Fibroblast of villous mesenchyme (primary cell): ENCODE measurements around the gene CD151. TPM values are rescaled to one million over a fixed set of nuclear protein-coding genes. Genes with fewer than 3 reads are reported as not detected.

Experiments
- DNase-seq: peaks from one replicate; pipeline ENCODE4 v3.0.0-alpha.2; 2010; ENCODE audit warnings: low read depth
- H3K4me3 ChIP-seq: 2 replicates; pipeline ENCODE4 v1.5.1; 2011; ENCODE audit warnings: low read depth, mild to moderate bottlenecking, low read length
- CTCF ChIP-seq: IDR thresholded peaks from 2 replicates; pipeline ENCODE4 v1.5.1; 2012; ENCODE audit warnings: low read depth, mild to moderate bottlenecking, low read length; ENCODE audit not compliant: insufficient read depth
- small RNA-seq: library from RNA; depleted of rRNA; stranded (forward); fragments of <200 nt; gene quantifications from one replicate; pipeline ENCODE3, GENCODE V24; 2012
- total RNA-seq: library from RNA; depleted of rRNA; stranded (reverse); fragments of >200 nt; gene quantifications from 2 replicates; pipeline ENCODE4 v1.2.3, GENCODE V29; 2012

Gene CD151
- total RNA-seq, 1 donor, result 218 TPM

GRCh38 chr11:887589-887988, 54.8 kb downstream of the CD151 start:
- DNase-seq, result no peak
- TF ChIP-seq CTCF, result no peak
- no peak overlapping the region for H3K4me3 ChIP-seq

Small RNA genes within 50 kb of the gene (small RNA-seq; reads per million reads assigned to genes)
- not detected for gene SNORA52

Other genes starting within 250 kb of the CD151 start
- gene IRF7, start 217.0 kb upstream of the CD151 start, total RNA-seq, result 7.7 and 8.2 TPM in 2 replicates
- gene CDHR5, start 208.0 kb upstream of the CD151 start, total RNA-seq, result not detected in 2 replicates
- not detected in 2 replicates for gene SCT, start 205.8 kb upstream of the CD151 start, total RNA-seq
- gene DRD4, start 195.7 kb upstream of the CD151 start, total RNA-seq, result not detected in 2 replicates
- 33.7 and 33.8 TPM in 2 replicates for gene DEAF1, start 137.7 kb upstream of the CD151 start, total RNA-seq
- gene TMEM80, start 137.1 kb upstream of the CD151 start, total RNA-seq, result 13.0 and 16.8 TPM in 2 replicates
- gene EPS8L2, start 126.7 kb upstream of the CD151 start, total RNA-seq, result 42.5 and 55.3 TPM in 2 replicates
- 142 and 148 TPM in 2 replicates for gene TALDO1, start 85.5 kb upstream of the CD151 start, total RNA-seq
- 26.3 and 44.8 TPM in 2 replicates for gene GATD1, start 55.5 kb upstream of the CD151 start, total RNA-seq
- gene CEND1, start 42.9 kb upstream of the CD151 start, total RNA-seq, result 0.43 and 0.64 TPM in 2 replicates
- 12.6 and 16.8 TPM in 2 replicates for gene SLC25A22, start 34.7 kb upstream of the CD151 start, total RNA-seq
- 5.5 and 7.8 TPM in 2 replicates for gene PIDD1, start 27.7 kb upstream of the CD151 start, total RNA-seq
- gene RPLP2, start 23.0 kb upstream of the CD151 start, total RNA-seq, result 220 and 278 TPM in 2 replicates
- gene PNPLA2, start 14.0 kb upstream of the CD151 start, total RNA-seq, result 23.5 and 28.5 TPM in 2 replicates
- gene CRACR2B, start 5.0 kb upstream of the CD151 start, total RNA-seq, result 0.43 and 0.97 TPM in 2 replicates
- 92.4 and 120 TPM in 2 replicates for gene POLR2L, start 9.6 kb downstream of the CD151 start, total RNA-seq
- 113 and 126 TPM in 2 replicates for gene TSPAN4, start 9.9 kb downstream of the CD151 start, total RNA-seq
- gene CHID1, start 77.9 kb downstream of the CD151 start, total RNA-seq, result 42.2 and 42.3 TPM in 2 replicates
- 45.7 and 53.5 TPM in 2 replicates for gene AP2A2, start 92.9 kb downstream of the CD151 start, total RNA-seq
- not detected in 2 replicates for gene MUC6, start 203.8 kb downstream of the CD151 start, total RNA-seq
- not detected in 2 replicates for gene MUC2, start 241.9 kb downstream of the CD151 start, total RNA-seq